HepG2 (cell line): ENCODE data around the gene UBE2Q2. TPM values are rescaled to one million over a fixed set of nuclear protein-coding genes. Genes with fewer than 3 reads are reported as not detected.

Experiments used
- GPN1 ChIP-seq: sonication (generic); formaldehyde crosslinking; IDR thresholded peaks from 2 replicates; pipeline ENCODE4 v1.5.1; 2020; ENCODE audit warnings: missing genetic modification reagents, borderline replicate concordance
- KDM2A ChIP-seq: sonication (generic); formaldehyde crosslinking; IDR thresholded peaks from 2 replicates; pipeline ENCODE4 v1.4.0; 2020; ENCODE audit warnings: low read depth, missing genetic modification reagents, borderline replicate concordance
- MAFK ChIP-seq, 2 experiments: IDR thresholded peaks in 1 of 2; conservative IDR thresholded peaks in 1 of 2; 2 replicates each; pipeline ENCODE4 v1.6.1; 2011; ENCODE audit warnings: improper control_type of control experiment in 2 of 2, low read length in 2 of 2
- MEIS1 ChIP-seq: sonication (generic); formaldehyde crosslinking; IDR thresholded peaks from 2 replicates; pipeline ENCODE4 v1.9.0; 2021; ENCODE audit warnings: mild to moderate bottlenecking, missing genetic modification reagents, moderate library complexity, borderline replicate concordance
- MLLT10 ChIP-seq: sonication (generic); formaldehyde crosslinking; IDR thresholded peaks from 2 replicates; pipeline ENCODE4 v1.4.0; 2020; ENCODE audit warnings: missing genetic modification reagents
- MYC ChIP-seq: sonication (generic); formaldehyde crosslinking; IDR thresholded peaks from 2 replicates; pipeline ENCODE4 v1.9.0; 2021; ENCODE audit warnings: missing genetic modification reagents, borderline replicate concordance
- SMAD9 ChIP-seq: sonication (generic); formaldehyde crosslinking; IDR thresholded peaks from 2 replicates; pipeline ENCODE4 v1.5.1; 2020; ENCODE audit warnings: mild to moderate bottlenecking, missing genetic modification reagents
- TAF1 ChIP-seq: sonication (generic); formaldehyde crosslinking; IDR thresholded peaks from 2 replicates; pipeline ENCODE4 v1.4.0; 2020; ENCODE audit warnings: missing genetic modification reagents
- ZFY ChIP-seq: sonication (generic); formaldehyde crosslinking; IDR thresholded peaks from 2 replicates; pipeline ENCODE4 v1.4.0; 2020; ENCODE audit warnings: missing genetic modification reagents
- ZNF180 ChIP-seq: sonication (generic); formaldehyde crosslinking; IDR thresholded peaks from 2 replicates; pipeline ENCODE4 v1.4.0; 2020; ENCODE audit warnings: low read depth, missing genetic modification reagents, borderline replicate concordance
- ZNF235 ChIP-seq: sonication (generic); formaldehyde crosslinking; IDR thresholded peaks from 2 replicates; pipeline ENCODE4 v1.8.1; 2023; ENCODE audit warnings: mild to moderate bottlenecking, missing genetic modification reagents, borderline replicate concordance
- ZNF501 ChIP-seq: sonication (generic); formaldehyde crosslinking; IDR thresholded peaks from 2 replicates; pipeline ENCODE4 v1.5.1; 2020; ENCODE audit warnings: mild to moderate bottlenecking, moderate library complexity, missing genetic modification reagents
- ZNF530 ChIP-seq: sonication (generic); formaldehyde crosslinking; IDR thresholded peaks from 2 replicates; pipeline ENCODE4 v1.5.0; 2020; ENCODE audit warnings: low read depth, mild to moderate bottlenecking, missing genetic modification reagents
- ZNF839 ChIP-seq: sonication (generic); formaldehyde crosslinking; IDR thresholded peaks from 2 replicates; pipeline ENCODE4 v1.4.0; 2020; ENCODE audit warnings: missing genetic modification reagents, mild to moderate bottlenecking, borderline replicate concordance
- ZNF850 ChIP-seq: sonication (generic); formaldehyde crosslinking; conservative IDR thresholded peaks from 2 replicates; pipeline ENCODE4 v1.9.0; 2021; ENCODE audit warnings: mild to moderate bottlenecking, missing genetic modification reagents
- polyA plus RNA-seq, 8 experiments: library from polyadenylated mRNA; depleted of rRNA in 3 of 8; stranded (reverse) in 7 of 8; unstranded in 1 of 8; fragments of >200 nt; fragmentation: Illumina TruSeq in 4 of 8; extraction: Trizol in 4 of 8; gene quantifications; 2 replicates each; pipeline versions ENCODE4 v1.2.1 to v1.2.3, GENCODE V29; 2011 to 2016; ENCODE audit warnings: low read depth in 4 of 8, missing spikeins in 1 of 8, mixed read lengths in 1 of 8; ENCODE audit not compliant: insufficient read depth in 1 of 8
- total RNA-seq, 5 experiments: library from RNA; depleted of rRNA; stranded (reverse); fragments of >200 nt; fragmentation: Illumina TruSeq; extraction: Trizol; gene quantifications; 2 replicates each; pipeline ENCODE4 v1.2.3, GENCODE V29; 2016; ENCODE audit warnings: low read depth in 1 of 5
- TF ChIP-seq, protein P1 (sequence below): sonication (generic); formaldehyde crosslinking; IDR thresholded peaks from 2 replicates; pipeline ENCODE4 v1.4.0; 2020; ENCODE audit warnings: missing genetic modification reagents, borderline replicate concordance
- TF ChIP-seq, protein P2 (sequence below): sonication (generic); formaldehyde crosslinking; IDR thresholded peaks from 2 replicates; pipeline ENCODE4 v1.4.0; 2020; ENCODE audit warnings: missing genetic modification reagents
- TF ChIP-seq, protein P3 (sequence below): sonication (generic); formaldehyde crosslinking; IDR thresholded peaks from 2 replicates; pipeline ENCODE4 v1.4.0; 2020; ENCODE audit warnings: mild to moderate bottlenecking, missing genetic modification reagents
- TF ChIP-seq, protein P4 (sequence below): sonication (generic); formaldehyde crosslinking; IDR thresholded peaks from 2 replicates; pipeline ENCODE4 v1.4.0; 2020; ENCODE audit warnings: missing genetic modification reagents, borderline replicate concordance

The UBE2Q2 gene
- total and polyA plus RNA-seq, 2 of the 13 experiments (the other 11 are each of a cell fraction or from before 2014, with no cell fraction given) = 10.6 to 20.4 TPM

DNA sequence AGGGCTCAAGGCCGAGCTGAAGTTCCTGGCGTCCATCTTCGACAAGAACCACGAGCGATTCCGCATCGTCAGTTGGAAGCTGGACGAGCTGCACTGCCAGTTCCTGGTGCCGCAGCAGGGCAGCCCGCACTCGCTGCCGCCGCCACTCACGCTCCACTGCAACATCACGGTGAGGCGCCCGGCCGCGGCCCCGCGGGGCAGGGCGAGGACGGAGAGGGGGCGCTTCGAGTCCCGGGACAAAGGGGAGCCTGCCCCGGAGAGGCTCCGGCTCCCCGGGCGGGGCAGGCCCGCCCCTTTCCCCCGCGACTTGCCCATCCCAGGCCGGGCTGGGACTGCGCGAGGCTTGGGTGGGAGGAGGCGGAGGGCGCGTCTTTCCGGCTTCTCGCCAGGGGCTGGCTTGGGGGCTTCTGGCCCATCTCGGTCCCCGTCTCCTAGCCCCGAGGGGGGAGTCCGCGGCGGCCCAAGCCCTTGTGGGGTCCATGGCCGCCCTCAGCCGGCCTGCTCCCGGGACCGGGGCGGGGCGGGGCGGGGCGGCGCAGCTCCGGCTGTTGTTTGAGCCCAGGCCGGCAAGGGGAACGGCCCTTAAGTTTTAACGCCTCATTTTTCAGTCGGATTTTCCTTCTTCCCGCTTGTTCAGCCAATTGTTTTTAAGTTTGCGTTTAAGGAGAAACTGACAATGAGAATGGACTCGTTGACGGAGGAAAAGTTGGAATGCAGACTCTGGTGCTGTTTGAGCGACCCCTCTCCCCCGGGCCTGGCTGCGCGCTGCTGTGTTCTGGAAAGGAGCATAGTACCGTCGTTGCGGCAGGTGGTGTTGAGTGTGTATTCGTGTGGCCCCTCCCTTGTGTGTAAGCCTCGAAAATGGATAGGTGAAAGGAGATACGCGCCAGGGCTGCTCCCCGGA lies 683 bp downstream of the UBE2Q2 start (continued):
- TF ChIP-seq, protein P1, sequence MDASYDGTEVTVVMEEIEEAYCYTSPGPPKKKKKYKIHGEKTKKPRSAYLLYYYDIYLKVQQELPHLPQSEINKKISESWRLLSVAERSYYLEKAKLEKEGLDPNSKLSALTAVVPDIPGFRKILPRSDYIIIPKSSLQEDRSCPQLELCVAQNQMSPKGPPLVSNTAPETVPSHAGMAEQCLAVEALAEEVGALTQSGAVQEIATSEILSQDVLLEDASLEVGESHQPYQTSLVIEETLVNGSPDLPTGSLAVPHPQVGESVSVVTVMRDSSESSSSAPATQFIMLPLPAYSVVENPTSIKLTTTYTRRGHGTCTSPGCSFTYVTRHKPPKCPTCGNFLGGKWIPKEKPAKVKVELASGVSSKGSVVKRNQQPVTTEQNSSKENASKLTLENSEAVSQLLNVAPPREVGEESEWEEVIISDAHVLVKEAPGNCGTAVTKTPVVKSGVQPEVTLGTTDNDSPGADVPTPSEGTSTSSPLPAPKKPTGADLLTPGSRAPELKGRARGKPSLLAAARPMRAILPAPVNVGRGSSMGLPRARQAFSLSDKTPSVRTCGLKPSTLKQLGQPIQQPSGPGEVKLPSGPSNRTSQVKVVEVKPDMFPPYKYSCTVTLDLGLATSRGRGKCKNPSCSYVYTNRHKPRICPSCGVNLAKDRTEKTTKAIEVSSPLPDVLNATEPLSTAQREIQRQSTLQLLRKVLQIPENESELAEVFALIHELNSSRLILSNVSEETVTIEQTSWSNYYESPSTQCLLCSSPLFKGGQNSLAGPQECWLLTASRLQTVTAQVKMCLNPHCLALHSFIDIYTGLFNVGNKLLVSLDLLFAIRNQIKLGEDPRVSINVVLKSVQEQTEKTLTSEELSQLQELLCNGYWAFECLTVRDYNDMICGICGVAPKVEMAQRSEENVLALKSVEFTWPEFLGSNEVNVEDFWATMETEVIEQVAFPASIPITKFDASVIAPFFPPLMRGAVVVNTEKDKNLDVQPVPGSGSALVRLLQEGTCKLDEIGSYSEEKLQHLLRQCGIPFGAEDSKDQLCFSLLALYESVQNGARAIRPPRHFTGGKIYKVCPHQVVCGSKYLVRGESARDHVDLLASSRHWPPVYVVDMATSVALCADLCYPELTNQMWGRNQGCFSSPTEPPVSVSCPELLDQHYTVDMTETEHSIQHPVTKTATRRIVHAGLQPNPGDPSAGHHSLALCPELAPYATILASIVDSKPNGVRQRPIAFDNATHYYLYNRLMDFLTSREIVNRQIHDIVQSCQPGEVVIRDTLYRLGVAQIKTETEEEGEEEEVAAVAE (CRISPR knock-in tag) = 0 out of 2 replicates have a peak, but pooled peaks have one; percentile 31
- TF ChIP-seq ZNF501 (CRISPR knock-in tag) (peak; percentile 55; the same call in 1 of the 2 replicates), TAF1 (CRISPR knock-in tag) (peak; percentile 19; the same call in 1 of the 2 replicates), MEIS1 (CRISPR knock-in tag) (peak; percentile 67; the same call in 1 of the 2 replicates), MAFK (conservative IDR thresholded peaks at IDR 0.05 in 1 of 2, IDR thresholded peaks at IDR 0.05 in 1 of 2; ENCODE audit: low read length in 2 of 2) (no peak), ZNF530 (CRISPR knock-in tag) (no peak), GPN1 (0 out of 2 replicates have a peak, but pooled peaks have one; percentile 60), ZNF839 (CRISPR knock-in tag) (no peak), KDM2A (CRISPR knock-in tag) (peak; percentile 12; the same call in 1 of the 2 replicates), ZNF180 (CRISPR knock-in tag) (no peak), ZNF235 (CRISPR knock-in tag) (0 out of 2 replicates have a peak, but pooled peaks have one; percentile 7), ZFY (CRISPR knock-in tag) (peak; percentile 56), SMAD9 (CRISPR knock-in tag) (no peak), MLLT10 (CRISPR knock-in tag) (no peak), ZNF850 (peak; percentile 16; the same call in 1 of the 2 replicates), MYC (0 out of 2 replicates have a peak, but pooled peaks have one; percentile 0)
- TF ChIP-seq, protein P2, sequence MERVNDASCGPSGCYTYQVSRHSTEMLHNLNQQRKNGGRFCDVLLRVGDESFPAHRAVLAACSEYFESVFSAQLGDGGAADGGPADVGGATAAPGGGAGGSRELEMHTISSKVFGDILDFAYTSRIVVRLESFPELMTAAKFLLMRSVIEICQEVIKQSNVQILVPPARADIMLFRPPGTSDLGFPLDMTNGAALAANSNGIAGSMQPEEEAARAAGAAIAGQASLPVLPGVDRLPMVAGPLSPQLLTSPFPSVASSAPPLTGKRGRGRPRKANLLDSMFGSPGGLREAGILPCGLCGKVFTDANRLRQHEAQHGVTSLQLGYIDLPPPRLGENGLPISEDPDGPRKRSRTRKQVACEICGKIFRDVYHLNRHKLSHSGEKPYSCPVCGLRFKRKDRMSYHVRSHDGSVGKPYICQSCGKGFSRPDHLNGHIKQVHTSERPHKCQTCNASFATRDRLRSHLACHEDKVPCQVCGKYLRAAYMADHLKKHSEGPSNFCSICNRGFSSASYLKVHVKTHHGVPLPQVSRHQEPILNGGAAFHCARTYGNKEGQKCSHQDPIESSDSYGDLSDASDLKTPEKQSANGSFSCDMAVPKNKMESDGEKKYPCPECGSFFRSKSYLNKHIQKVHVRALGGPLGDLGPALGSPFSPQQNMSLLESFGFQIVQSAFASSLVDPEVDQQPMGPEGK = 0 out of 2 replicates have a peak, but pooled peaks have one; percentile 5
- TF ChIP-seq, protein P3, sequence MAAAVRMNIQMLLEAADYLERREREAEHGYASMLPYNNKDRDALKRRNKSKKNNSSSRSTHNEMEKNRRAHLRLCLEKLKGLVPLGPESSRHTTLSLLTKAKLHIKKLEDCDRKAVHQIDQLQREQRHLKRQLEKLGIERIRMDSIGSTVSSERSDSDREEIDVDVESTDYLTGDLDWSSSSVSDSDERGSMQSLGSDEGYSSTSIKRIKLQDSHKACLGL = 0 out of 2 replicates have a peak, but pooled peaks have one; percentile 47
- TF ChIP-seq, protein P4, sequence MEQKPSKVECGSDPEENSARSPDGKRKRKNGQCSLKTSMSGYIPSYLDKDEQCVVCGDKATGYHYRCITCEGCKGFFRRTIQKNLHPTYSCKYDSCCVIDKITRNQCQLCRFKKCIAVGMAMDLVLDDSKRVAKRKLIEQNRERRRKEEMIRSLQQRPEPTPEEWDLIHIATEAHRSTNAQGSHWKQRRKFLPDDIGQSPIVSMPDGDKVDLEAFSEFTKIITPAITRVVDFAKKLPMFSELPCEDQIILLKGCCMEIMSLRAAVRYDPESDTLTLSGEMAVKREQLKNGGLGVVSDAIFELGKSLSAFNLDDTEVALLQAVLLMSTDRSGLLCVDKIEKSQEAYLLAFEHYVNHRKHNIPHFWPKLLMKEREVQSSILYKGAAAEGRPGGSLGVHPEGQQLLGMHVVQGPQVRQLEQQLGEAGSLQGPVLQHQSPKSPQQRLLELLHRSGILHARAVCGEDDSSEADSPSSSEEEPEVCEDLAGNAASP (CRISPR knock-in tag) = no peak
